ENCODE results near the gene MTA2.
"Not testable (repeated sequence)": the region's sequence is repeated elsewhere in the genome, so short reads cannot be mapped to it uniquely, and the experiment has no call there.

MTA2 gene

GRCh38 chr11:62553839-62554361, 47.8 kb downstream of the MTA2 start:
- DNase-seq (ENCODE audit: low read depth), result no peak
- peak overlapping the region; percentile 41 for H3K4me3 ChIP-seq (ENCODE audit: low read depth, low read length)

GRCh38 chr11:62553080-62553838, 48.4 kb downstream of the MTA2 start:
- peak overlapping the region; percentile 41 for H3K4me3 ChIP-seq (ENCODE audit: low read depth, low read length)
- peak; percentile 83 for DNase-seq (ENCODE audit: low read depth)

GRCh38 chr11:62552485-62553079, 49.1 kb downstream of the MTA2 start:
- no peak for DNase-seq (ENCODE audit: low read depth)
- H3K4me3 ChIP-seq (ENCODE audit: low read depth, low read length), result peak overlapping the region; percentile 41

GRCh38 chr11:62550478-62550877, 51.2 kb downstream of the MTA2 start:
- not testable (repeated sequence) for DNase-seq (ENCODE audit: low read depth); H3K4me3 ChIP-seq (ENCODE audit: low read depth, low read length)

- no peak for DNase-seq (ENCODE audit: low read depth)
- no peak overlapping the region for H3K4me3 ChIP-seq (ENCODE audit: low read depth, low read length)
Measured at GRCh38 chr11:62548545-62549335, 52.9 kb downstream of the MTA2 start.

GRCh38 chr11:62547691-62548281, 53.9 kb downstream of the MTA2 start:
- DNase-seq (ENCODE audit: low read depth), result no peak
- H3K4me3 ChIP-seq (ENCODE audit: low read depth, low read length), result peak overlapping the region; percentile 97

GRCh38 chr11:62546929-62547625, 54.6 kb downstream of the MTA2 start:
- peak overlapping the region; percentile 97 for H3K4me3 ChIP-seq (ENCODE audit: low read depth, low read length)
- DNase-seq (ENCODE audit: low read depth), result no peak

- peak within 1 kb of the TSS; percentile 97 for H3K4me3 ChIP-seq (ENCODE audit: low read depth, low read length)
- DNase-seq (ENCODE audit: low read depth), result no peak
Measured at GRCh38 chr11:62546244-62546928, 55.3 kb downstream of the MTA2 start, which contains the start of gene AHNAK. TSS of gene AHNAK (minus strand) at chr11:62546806. CDS start at chr11:62536098, 10,708 bp downstream.

GRCh38 chr11:62545437-62546243, 56.0 kb downstream of the MTA2 start:
- DNase-seq (ENCODE audit: low read depth), result peak; percentile 82
- H3K4me3 ChIP-seq (ENCODE audit: low read depth, low read length), result peak overlapping the region; percentile 97

- DNase-seq (ENCODE audit: low read depth), result no peak
- H3K4me3 ChIP-seq (ENCODE audit: low read depth, low read length), result peak overlapping the region; percentile 97
Measured at GRCh38 chr11:62544581-62545436, 56.9 kb downstream of the MTA2 start.

- DNase-seq (ENCODE audit: low read depth), result no peak
- peak overlapping the region; percentile 97 for H3K4me3 ChIP-seq (ENCODE audit: low read depth, low read length)
Measured at GRCh38 chr11:62543680-62544444, 57.8 kb downstream of the MTA2 start.
